Measurements from ENCODE around the gene SMIM24. TPM values are rescaled to one million over a fixed set of nuclear protein-coding genes. Genes with fewer than 3 reads are reported as not detected.
"Not testable (repeated sequence)": the region's sequence is repeated elsewhere in the genome, so short reads cannot be mapped to it uniquely, and the experiment has no call there.

Gene SMIM24
- total RNA-seq, 8 experiments from 2014 or later: 0.11 to 1.3 (median 0.52) TPM; not detected in 4

DNA sequence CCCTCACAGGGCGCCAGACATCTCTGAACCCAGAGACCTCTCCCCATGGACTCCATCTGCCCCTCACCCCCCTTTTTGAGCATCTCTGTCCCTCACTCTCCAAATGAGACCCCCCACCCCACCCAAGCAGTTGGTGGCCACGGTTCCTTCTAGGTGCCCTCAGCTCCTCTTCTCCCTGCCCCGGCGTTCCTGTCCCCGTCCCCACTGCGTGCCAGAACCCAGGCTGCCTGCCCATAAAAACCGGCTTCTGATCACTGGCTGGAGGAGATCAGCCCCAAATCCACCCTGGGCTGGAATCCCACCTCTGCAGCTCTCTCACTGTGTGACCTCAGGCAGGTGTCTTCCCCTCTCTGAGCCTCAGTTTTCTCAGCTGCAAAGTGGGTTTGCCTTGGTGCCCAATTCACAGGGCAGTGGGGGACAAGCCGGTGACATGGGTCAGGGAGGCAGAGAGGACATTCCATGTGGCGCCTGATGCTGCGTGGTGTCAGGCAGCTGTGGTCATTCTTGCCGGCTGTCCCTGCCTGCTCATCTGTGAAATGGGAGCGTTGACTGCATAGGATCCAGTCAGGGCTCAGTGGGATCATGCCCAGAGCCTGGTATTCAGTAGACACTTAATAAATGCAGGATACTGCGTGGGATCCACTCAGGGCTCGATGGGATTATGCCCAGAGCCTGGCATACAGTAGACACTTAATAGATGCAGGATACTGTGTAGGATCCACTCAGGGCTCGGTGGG lies 25.5 kb downstream of the SMIM24 start:
- H3K4me3 ChIP-seq: no peak overlapping the region
- ATAC-seq (replicated peaks in 6 of 8): no peak
- in situ Hi-C loops (cut with MboI; ENCODE audit: low pct_unique_long_range_greater_than_20kb in 2 of 9, low sequenced_read_pairs in 9 of 9, unreplicated experiment in 9 of 9): loop anchor here in 2 of 9 experiments (25.0 kb wide), 1 partner anchor 118 kb away; no protein-coding TSS in a partner anchor
- no peak overlapping the region for H3K27ac ChIP-seq
- peaks cover 26 to 35% of the 10 kb centered on the region in 2 donors for H3K4me1 ChIP-seq (replicated peaks in 1 of 2)
- WGBS, 10 experiments: 60 to 95% (median 80%) methylated on average over 1 to 8 of the region's 15 CpGs; no CpG with 5 or more reads in 5 of the 10 experiments

DNA sequence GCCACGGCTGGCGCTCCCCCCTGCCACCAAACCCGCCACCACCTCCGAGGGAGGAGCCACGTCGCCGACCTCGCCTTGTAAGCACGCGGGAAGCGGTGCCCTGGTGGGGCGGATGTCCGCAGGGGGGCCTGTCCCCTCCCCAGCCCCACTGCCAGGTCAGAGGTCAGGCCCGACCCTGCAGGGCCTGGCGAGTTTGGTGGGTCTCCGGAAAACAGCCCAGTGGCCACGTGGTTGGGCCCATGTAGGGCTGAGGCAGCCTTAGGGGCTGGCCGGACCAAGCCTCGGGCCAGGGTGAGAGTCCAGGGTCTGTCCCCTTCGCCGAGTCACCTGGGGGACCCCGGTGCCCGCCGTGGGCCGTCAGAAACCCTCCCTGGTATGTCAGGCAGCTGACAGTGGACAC lies 26.5 kb downstream of the SMIM24 start:
- no peak for ATAC-seq (replicated peaks in 6 of 8)
- in situ Hi-C loops (cut with MboI; ENCODE audit: low pct_unique_long_range_greater_than_20kb in 2 of 9, low sequenced_read_pairs in 9 of 9, unreplicated experiment in 9 of 9): loop anchor here in 2 of 9 experiments (25.0 kb wide), 1 partner anchor 117 kb away; no protein-coding TSS in a partner anchor
- Histone ChIP-seq H3K4me3 (no peak overlapping the region), H3K27ac (no peak overlapping the region), H3K4me1 (replicated peaks in 1 of 2) (peaks cover 16 to 28% of the 10 kb centered on the region in 2 donors)
- WGBS, 10 experiments: 60 to 100% (median 93%) methylated on average over 1 to 3 of the region's 25 CpGs; no CpG with 5 or more reads in 7 of the 10 experiments

DNA sequence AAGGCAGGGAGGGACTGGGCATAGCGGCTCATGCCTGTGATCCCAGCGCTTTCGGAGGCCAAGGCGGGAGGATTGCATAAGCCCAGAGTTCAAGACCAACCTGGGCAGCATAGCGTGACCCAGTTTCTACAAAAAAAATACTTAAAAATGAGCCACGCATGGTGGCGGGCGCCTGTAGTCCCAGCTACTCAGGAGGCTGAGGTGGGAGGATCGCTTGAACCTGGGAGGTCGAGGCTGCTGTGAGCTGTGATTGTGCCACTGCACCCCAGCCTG lies 27.4 kb downstream of the SMIM24 start:
- in situ Hi-C loops (cut with MboI; ENCODE audit: low pct_unique_long_range_greater_than_20kb in 2 of 9, low sequenced_read_pairs in 9 of 9, unreplicated experiment in 9 of 9): loop anchor here in 2 of 9 experiments (25.0 kb wide), 1 partner anchor 116 kb away; no protein-coding TSS in a partner anchor
- not testable (repeated sequence) for ATAC-seq (replicated peaks in 6 of 8); H3K4me3 ChIP-seq; H3K27ac ChIP-seq
- WGBS, 10 experiments: 40 to 100% (median 95%) methylated on average over 1 to 4 of the region's 10 CpGs; no CpG with 5 or more reads in 4 of the 10 experiments
- H3K4me1 ChIP-seq (replicated peaks in 1 of 2): peaks cover 8 to 20% of the 10 kb centered on the region in 2 donors

DNA sequence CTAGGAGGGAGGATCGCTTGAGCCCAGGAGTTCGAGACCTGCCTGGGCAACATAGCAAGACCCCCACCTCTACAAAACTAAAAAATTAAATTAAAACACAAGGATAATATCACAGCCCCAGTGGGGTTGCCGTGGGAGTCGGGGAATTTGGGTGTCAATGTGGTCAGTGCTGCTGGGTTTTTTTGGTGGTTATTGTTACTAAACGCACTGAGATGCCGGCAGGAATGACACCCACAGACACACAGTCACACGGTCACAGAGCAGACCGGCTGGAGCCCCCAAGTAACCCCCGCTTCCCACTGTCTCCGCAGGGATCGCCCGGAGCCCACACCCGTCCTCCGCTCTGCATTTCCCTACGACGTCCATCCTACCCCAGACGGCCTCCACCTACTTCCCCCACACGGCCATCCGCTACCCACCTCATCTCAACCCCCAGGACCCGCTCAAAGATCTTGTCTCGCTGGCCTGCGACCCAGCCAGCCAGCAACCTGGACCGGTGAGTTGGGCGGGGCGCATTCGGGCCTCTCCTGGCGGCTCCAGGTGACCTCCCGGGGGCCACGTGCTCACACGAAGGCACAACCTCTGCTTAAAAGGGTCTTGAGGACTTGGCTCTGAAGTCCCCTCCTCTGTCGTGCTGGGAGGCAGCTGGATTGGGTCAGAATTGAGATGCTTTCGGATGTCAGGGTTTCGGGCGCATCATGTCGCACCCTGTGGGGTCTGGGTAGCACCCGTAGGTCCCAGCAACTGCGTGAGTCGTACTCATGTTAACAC lies 28.0 kb downstream of the SMIM24 start:
- Histone ChIP-seq H3K4me3 (no peak overlapping the region), H3K27ac (no peak overlapping the region), H3K4me1 (replicated peaks in 1 of 2) (peaks cover 2 to 16% of the 10 kb centered on the region in 2 donors)
- ATAC-seq (replicated peaks in 6 of 8): no peak
- WGBS, 10 experiments: 80 to 100% (median 94%) methylated on average over 1 to 20 of the region's 38 CpGs; no CpG with 5 or more reads in 3 of the 10 experiments
- in situ Hi-C loops (cut with MboI; ENCODE audit: low pct_unique_long_range_greater_than_20kb in 2 of 9, low sequenced_read_pairs in 9 of 9, unreplicated experiment in 9 of 9): loop anchor here in 2 of 9 experiments (25.0 kb wide), 1 partner anchor 115 kb away; no protein-coding TSS in a partner anchor

DNA sequence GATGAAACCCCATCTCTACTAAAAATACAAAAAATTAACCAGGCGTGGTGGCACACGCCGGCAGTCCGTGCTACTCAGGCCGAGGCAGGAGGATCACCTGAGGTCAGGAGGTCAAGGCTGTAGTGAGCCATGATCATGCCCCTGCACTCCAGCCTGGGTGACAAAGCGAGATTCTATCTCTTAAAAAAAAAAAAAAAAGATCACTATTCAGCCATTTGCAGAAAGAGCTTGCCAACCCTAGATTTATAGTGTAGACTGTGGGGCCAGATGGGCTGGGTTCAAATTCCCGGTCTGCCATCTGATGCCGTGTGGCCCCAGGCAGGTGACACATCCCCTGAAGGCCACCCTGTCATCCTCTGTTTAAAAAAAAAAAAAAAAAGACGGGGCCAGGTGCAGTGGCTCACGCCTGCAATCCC lies 28.9 kb downstream of the SMIM24 start:
- no peak overlapping the region for H3K27ac ChIP-seq
- peaks cover 0 to 10% of the 10 kb centered on the region in 2 donors for H3K4me1 ChIP-seq (replicated peaks in 1 of 2)
- WGBS, 10 experiments: 0 to 93% (median 57%) methylated on average over 1 to 5 of the region's 10 CpGs; no CpG with 5 or more reads in 2 of the 10 experiments

DNA sequence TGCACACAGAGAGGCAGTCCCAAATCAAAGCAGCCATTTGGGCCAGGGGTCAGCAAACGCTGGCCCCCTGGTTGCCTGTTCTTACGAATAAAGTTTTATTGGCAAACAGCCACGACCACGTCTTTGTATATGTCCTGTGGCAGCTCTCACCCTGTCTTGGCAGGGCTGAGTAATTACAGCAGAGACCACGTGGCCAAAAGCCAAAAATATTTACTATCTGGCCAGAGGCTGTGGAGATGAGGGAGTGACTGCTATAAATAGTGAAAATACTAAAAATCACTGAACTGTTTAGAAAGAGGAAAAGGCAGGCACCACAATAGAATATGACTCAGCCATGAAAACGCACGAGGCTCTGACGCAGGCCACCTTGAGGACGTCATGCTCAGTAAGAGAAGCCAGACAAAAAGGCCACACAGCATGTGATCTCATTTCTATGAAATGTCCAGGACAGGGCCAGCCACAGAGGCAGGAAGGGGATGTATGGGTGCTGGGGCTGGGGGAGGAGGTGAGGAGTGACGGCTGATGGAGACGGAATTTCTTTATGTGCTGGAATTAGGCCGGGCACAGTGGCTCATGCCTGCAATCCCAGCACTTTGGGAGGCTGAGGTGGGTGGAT lies 29.4 kb downstream of the SMIM24 start:
- WGBS, 10 experiments: 0 to 81% (median 40%) methylated on average over 1 to 11 of the region's 12 CpGs; no CpG with 5 or more reads in 2 of the 10 experiments
- in situ Hi-C loops (cut with MboI; ENCODE audit: low pct_unique_long_range_greater_than_20kb in 2 of 9, low sequenced_read_pairs in 9 of 9, unreplicated experiment in 9 of 9): loop anchor here in 2 of 9 experiments (25.0 kb wide), 1 partner anchor 114 kb away; no protein-coding TSS in a partner anchor
- no peak overlapping the region for H3K4me3 ChIP-seq
- peak; percentile 64 to 94 (median 80) for ATAC-seq (replicated peaks in 6 of 8)
- H3K4me1 ChIP-seq (replicated peaks in 1 of 2): peaks cover 0 to 6% of the 10 kb centered on the region in 2 donors
- no peak overlapping the region for H3K27ac ChIP-seq

More for the DNA sequence above, 28.9 kb downstream of the SMIM24 start:
- in situ Hi-C loops (cut with MboI; ENCODE audit: low pct_unique_long_range_greater_than_20kb in 2 of 9, low sequenced_read_pairs in 9 of 9, unreplicated experiment in 9 of 9): loop anchor here in 2 of 9 experiments (25.0 kb wide), 1 partner anchor 114 kb away; no protein-coding TSS in a partner anchor
- H3K4me3 ChIP-seq: no peak overlapping the region
- peak in 1 of 8 experiments; percentile 8 for ATAC-seq (replicated peaks in 6 of 8)

DNA sequence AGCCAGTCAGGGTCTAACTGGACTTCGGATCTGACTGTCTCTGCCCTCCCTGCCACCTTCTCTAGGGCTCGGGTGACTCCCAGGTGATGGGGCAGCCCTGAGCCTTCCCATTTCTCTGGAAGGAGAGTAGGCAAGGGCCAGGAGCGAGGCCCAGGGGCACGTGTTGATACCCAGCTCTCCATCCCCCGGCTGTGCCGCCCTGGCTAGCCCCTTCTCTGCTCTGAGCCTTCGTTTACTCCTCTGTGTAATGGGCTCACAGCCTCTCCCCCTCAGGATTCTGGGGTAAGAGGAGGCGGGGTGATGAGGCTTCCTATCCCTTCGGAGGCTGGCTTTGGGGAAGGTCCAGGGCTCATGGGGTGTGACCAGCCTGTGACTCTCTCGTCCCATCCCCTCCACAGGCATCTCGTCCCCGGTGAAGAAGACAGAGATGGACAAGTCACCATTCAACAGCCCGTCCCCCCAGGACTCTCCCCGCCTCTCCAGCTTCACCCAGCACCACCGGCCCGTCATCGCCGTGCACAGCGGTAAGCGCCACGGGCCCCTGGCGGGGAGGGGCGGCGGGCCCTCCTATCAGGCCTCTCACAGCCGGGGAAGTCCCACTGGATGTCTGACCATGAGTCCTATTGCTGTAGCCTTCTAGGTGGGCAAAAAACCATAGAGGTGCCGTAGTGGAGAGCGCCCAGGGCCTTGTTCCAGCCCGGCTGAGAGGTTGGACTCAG lies 31.6 kb downstream of the SMIM24 start:
- Histone ChIP-seq H3K4me1 (replicated peaks in 1 of 2) (peaks cover 13 to 14% of the 10 kb centered on the region in 2 donors), H3K27ac (no peak overlapping the region), H3K4me3 (no peak overlapping the region)
- ATAC-seq (replicated peaks in 6 of 8): no peak
- in situ Hi-C loops (cut with MboI; ENCODE audit: low pct_unique_long_range_greater_than_20kb in 2 of 9, low sequenced_read_pairs in 9 of 9, unreplicated experiment in 9 of 9): no loop called here
- 75 to 89% (median 88%) methylated on average over 2 to 10 of the region's 28 CpGs; no CpG with 5 or more reads in 7 of the 10 experiments for WGBS, 10 experiments

DNA sequence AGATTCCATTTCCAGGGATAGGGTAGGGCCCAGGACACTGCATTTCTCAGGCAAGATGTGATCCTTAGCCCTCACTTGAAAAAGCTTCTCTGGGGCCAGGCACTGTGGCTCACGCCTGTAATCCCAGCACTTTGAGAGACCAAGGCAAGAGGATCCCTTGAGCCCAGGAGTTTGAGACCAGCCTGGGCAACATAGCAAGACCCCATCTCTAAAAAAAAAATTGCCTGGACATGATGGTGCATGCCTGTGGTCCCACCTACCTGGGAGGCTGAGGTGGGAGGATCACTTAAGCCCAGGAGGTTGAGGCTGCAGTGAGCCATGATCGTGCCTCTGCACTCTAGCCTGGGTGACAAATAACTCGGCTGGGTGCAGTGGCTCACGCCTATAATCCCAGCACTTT lies 33.7 kb downstream of the SMIM24 start:
- WGBS, 10 experiments: 76 to 100% (median 90%) methylated on average over 1 to 4 of the region's 4 CpGs; no CpG with 5 or more reads in 5 of the 10 experiments
- H3K4me3 ChIP-seq; in situ Hi-C loops (cut with MboI; ENCODE audit: low pct_unique_long_range_greater_than_20kb in 2 of 9, low sequenced_read_pairs in 9 of 9, unreplicated experiment in 9 of 9); ATAC-seq (replicated peaks in 6 of 8); H3K27ac ChIP-seq: not testable (repeated sequence)
- H3K4me1 ChIP-seq (replicated peaks in 1 of 2): peaks cover 20 to 21% of the 10 kb centered on the region in 2 donors

DNA sequence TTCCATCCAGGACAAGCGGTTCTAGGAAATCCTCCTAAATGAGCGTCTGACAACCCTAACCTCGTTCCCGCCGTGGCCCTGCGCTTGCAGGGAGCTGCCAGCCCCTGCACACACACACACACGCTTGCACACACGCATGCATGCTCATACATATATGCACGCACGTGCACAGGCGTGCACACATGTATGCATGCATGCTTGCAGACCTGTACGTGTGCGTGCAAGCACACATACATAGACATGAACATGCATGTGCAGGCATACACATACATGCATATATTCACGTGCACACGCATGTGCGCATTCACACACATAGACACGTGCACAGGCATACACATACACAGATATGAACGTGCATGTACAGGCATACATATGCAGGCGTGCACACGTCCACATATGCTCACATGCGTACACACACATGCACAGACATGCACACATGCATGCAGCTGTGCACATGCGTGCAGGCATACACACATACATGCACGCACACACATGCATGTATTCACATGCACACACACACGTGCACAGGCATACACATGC lies 35.6 kb downstream of the SMIM24 start:
- in situ Hi-C loops (cut with MboI; ENCODE audit: low pct_unique_long_range_greater_than_20kb in 2 of 9, low sequenced_read_pairs in 9 of 9, unreplicated experiment in 9 of 9): no loop called here
- Histone ChIP-seq H3K4me1 (replicated peaks in 1 of 2) (peaks cover 20 to 25% of the 10 kb centered on the region in 2 donors), H3K27ac (peak overlapping the region; percentile 75 to 81), H3K4me3 (peak overlapping the region in 1 of 5 donors; percentile 8)
- WGBS, 10 experiments: 0 to 100% (median 54%) methylated on average over 1 to 19 of the region's 24 CpGs; no CpG with 5 or more reads in 2 of the 10 experiments
- no peak for ATAC-seq (replicated peaks in 6 of 8)

DNA sequence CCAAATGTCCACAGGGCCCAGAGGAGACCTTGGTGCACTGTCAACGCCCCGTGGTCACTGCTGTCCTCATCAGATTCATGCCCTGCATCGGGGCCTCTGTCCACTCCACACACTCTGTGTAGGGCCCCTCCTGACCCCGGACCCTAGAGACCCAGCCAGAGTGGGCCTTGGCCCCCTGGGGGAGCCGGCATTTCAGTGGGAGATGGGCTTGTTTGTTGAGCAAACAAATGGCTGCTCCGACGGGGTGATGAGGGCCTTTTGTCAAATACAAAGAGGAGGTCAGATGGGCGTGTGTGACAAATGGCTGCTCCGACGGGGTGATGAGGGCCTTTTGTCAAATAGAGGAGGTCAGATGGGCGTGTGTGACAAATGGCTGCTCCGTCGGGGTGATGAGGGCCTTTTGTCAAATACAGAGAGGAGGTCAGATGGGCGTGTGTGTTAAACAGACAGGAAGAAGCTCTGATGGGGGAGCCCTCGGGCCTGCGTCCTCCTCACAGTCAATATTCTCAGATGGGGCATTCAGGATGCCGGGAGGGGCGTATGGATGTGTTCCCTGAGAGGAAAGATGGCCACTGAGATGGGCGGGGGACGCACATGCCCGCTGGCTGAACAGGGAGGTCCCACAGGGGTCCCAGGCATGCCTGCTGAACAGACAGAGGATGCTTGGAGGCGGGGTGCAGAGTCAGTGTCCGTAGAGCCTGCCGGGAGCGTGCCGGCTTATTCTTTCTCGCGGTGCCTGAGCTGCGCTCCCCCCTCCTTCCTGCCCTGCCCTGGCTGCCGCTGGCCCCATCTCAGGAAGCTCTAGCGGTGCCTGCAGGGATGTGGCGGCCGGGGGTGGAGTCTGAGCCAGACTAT lies 36.3 kb downstream of the SMIM24 start:
- WGBS, 10 experiments: 0 to 92% (median 1%) methylated on average over 1 to 11 of the region's 33 CpGs; no CpG with 5 or more reads in 4 of the 10 experiments
- peak; percentile 45 to 92 (median 91) for ATAC-seq (replicated peaks in 6 of 8)
- Histone ChIP-seq H3K4me1 (replicated peaks in 1 of 2) (peaks cover 20 to 25% of the 10 kb centered on the region in 2 donors), H3K27ac (peak overlapping the region; percentile 81 to 83), H3K4me3 (peak overlapping the region in 2 of 5 donors; percentile 5 to 8)
- in situ Hi-C loops (cut with MboI; ENCODE audit: low pct_unique_long_range_greater_than_20kb in 2 of 9, low sequenced_read_pairs in 9 of 9, unreplicated experiment in 9 of 9): no loop called here

DNA sequence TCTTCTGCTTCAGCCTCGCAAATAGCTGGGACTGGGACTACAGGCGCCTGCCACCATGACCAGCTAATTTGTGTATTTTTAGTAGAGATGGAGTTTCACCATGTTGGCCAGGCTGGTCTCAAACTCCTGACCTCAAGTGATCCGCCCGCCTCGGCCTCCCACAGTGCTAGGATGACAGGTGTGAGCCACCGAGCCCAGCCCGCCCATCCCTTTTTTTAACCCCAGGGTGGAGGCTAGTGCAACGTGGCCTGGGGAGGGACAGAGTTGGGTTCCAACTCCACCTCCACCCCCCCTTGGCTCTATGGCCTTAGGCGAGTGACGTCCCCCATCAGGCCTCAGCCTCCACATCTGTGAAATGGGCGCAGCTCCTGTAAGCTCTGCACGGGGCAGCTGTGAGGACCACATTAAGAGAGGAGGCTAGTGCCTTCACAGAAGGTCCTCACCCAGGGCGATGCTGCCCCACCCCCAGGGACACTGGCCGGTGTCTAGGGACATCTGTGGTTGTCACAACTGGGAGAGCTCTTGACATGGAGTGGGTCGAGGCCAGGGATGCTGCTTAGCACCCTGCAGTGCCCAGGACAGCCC lies 37.7 kb downstream of the SMIM24 start:
- no peak for ATAC-seq (replicated peaks in 6 of 8)

More for the DNA sequence above, 37.7 kb downstream of the SMIM24 start:
- H3K4me3 ChIP-seq: no peak overlapping the region
- 72 to 90% (median 75%) methylated on average over 4 of the region's 15 CpGs; no CpG with 5 or more reads in 7 of the 10 experiments for WGBS, 10 experiments
- in situ Hi-C loops (cut with MboI; ENCODE audit: low pct_unique_long_range_greater_than_20kb in 2 of 9, low sequenced_read_pairs in 9 of 9, unreplicated experiment in 9 of 9): no loop called here
- no peak overlapping the region for H3K27ac ChIP-seq
- peaks cover 20 to 25% of the 10 kb centered on the region in 2 donors for H3K4me1 ChIP-seq (replicated peaks in 1 of 2)
